Body of pancreas (tissue), 4 donors: ENCODE results near the gene HEYL.

Experiments
- POLR2A ChIP-seq, 3 donors: fragments of 450-650 bp; IDR thresholded peaks; one replicate each; pipeline ENCODE4 v1.6.1; 2016; ENCODE audit warnings: antibody characterized with exemption in 3 of 3, mild to moderate bottlenecking in 2 of 3
- TF ChIP-seq, protein P1 (sequence below), 7 experiments: fragments of 450-650 bp in 4 of 7; fragments of 200-600 bp in 3 of 7; sonication (generic) in 3 of 7; IDR thresholded peaks; one replicate each; pipeline ENCODE4 v1.5.1; 2016 to 2019; ENCODE audit warnings: antibody characterized with exemption in 7 of 7

DNA sequence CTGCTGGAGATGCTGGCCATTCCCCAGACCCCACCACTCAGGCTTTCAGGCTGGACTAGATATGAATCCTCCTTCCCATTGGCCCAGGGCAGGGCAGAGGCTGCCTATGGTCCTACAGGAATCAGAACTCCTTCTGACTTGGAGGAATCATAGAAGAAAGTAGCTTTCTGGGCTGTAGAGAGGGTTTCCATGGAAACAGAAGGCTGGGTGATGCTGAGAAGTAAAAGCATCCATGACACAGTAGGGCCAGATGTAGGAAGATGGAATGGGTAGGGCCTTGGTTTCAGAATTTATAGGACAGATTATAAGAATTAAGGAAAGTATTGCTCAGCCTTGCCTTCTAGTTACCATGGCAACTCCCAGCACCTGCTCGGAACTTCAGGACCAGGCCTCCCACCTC, 23.4 kb upstream of the HEYL start:
- TF ChIP-seq, protein P1, sequence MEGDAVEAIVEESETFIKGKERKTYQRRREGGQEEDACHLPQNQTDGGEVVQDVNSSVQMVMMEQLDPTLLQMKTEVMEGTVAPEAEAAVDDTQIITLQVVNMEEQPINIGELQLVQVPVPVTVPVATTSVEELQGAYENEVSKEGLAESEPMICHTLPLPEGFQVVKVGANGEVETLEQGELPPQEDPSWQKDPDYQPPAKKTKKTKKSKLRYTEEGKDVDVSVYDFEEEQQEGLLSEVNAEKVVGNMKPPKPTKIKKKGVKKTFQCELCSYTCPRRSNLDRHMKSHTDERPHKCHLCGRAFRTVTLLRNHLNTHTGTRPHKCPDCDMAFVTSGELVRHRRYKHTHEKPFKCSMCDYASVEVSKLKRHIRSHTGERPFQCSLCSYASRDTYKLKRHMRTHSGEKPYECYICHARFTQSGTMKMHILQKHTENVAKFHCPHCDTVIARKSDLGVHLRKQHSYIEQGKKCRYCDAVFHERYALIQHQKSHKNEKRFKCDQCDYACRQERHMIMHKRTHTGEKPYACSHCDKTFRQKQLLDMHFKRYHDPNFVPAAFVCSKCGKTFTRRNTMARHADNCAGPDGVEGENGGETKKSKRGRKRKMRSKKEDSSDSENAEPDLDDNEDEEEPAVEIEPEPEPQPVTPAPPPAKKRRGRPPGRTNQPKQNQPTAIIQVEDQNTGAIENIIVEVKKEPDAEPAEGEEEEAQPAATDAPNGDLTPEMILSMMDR (IDR thresholded peaks at IDR 0.05): no peak
- no peak for TF ChIP-seq POLR2A (IDR thresholded peaks at IDR 0.05)
